HG03439 (cell line): ENCODE data around the gene CLMN.

ENCODE experiments used
- ATAC-seq: cut with Tn5 transposase; IDR thresholded peaks from one replicate; pipeline ENCODE4 v1.9.1; 2021; ENCODE audit warnings: mild to moderate bottlenecking, moderate library complexity; ENCODE audit not compliant: unreplicated experiment

CLMN gene

GRCh38 chr14:95264271-95264973, 55.3 kb downstream of the CLMN start:
- ATAC-seq = no peak

DNA sequence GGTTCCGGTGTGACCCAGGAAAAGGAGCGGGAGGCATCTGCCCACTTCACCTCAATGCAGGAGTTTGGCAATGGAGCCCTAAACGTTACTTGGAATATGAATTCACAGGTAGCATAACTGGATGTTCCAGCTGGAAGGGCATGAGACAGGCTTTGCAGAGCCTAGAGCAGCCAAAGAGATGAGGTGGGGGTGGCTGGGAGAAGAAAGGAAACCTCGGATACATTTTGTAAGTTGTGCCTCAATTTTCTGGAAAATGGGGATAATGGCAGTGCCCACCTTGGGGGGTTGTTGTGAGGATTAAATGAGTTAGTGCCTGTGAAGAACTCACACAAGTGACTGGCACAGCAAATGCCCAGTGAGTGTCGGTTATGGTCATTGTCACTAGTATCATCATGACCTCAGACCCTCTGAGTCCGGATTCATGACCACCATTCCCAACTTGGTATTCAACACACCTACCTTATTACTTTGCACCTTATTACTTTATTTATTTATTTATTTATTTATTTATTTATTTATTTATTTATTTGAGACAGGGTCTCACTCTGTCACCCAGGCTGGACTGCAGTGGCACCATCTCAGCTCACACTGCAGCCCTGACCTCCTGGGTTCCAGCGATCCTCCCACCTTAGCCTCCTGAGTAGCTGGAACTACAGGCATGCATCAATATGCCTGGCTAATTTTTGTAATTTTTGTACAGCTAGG, 56.0 kb downstream of the CLMN start:
- ATAC-seq = no peak

- no peak for ATAC-seq
Measured at GRCh38 chr14:95262511-95262891, 57.2 kb downstream of the CLMN start.

DNA sequence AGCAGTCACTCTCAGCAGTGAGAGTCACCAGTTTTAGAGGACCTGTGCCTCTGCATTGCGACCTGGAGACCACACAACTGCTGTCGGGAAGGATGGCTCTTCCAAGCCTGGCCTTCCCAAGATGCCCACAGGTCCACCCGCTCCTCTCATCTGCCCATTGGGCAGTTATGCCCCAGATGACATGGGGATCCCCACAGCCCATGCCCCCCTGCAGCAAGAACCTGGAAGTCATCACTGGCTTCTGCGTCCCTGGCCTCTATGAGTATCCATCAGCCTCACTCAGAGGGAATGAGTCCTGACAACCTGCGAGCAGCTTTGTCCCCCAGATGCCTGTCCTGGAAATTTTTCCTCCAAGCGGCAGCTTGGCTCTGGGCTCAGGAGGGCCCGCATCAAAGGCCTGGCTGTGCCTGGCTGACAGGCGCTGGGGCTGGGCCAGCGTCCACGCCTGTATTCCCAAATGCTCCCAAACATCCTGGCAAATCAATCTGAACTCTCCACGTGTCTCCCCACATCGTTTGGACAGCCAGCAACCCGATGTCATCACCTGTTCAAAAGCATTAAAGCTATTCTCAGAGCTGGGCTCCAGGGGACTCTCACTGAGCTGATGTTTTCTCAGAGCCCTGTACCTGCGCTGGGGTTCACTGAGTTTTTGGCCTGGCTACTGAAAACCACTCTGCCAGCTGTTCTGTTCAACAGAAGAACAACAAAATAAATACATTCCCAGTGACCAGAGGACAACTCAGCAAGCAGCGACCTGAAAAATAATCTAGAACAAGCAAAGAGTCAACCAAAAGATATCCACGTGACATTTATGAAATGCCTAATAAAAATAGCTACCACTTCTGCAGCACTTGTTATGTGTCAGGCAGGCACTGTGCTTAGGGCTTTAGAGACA, 57.8 kb downstream of the CLMN start:
- no peak for ATAC-seq

DNA sequence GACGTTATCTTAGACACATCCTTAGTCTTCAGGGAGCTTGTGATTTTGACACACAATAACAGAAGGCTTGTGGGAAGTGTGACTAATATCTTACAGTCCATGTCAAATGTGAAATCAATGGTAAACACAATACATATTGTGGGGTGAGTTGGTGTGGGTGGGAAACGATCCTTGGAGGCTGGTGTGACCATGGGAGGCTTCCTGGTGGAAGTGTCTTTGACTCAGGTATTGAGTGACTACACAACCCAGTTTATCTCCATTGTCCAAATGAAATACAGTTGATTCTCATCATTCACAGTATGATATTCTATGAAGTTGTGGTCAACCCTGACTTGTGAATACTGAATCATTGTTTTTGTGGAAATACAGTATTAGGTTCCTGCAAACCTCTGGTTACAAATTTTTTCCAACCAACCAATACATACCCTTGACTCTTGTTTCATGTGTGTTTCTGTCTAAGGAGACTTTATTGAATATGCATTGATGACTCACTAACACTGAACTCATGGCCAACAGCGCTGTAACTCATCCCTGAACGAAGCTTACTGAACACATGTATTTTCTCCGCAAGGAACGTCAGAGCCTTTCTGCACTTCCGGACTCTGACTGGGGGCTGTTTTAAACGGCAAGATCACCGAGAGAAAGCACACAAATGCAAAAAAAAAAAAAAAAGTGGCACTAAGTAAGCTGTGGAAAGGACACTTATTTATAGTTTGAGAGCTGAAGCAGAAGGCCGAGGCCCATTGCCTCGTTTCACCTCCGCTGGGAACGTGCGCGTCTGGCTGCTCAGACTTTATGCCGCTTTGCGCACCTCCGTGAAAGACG, 59.0 kb downstream of the CLMN start:
- ATAC-seq = no peak

- ATAC-seq = no peak
Measured at GRCh38 chr14:95258754-95259593, 60.7 kb downstream of the CLMN start.

- no peak for ATAC-seq
Measured at GRCh38 chr14:95258156-95258555, 61.6 kb downstream of the CLMN start.

GRCh38 chr14:95257521-95257920, 62.2 kb downstream of the CLMN start:
- no peak for ATAC-seq

DNA sequence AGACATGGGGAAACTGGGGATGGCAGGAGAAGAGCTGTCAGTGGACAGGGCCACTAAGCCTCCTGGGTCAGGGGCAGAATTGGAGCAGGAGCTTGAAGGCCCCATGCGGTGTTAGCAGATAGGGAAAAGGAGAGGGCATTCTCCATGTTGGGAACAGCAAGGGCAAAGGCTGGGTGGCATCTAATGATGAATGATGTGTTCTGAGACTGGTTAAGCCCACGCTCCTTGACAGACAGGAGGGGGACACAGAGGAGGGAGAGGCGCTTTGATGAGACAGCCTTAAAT, 63.0 kb downstream of the CLMN start:
- no peak for ATAC-seq

GRCh38 chr14:95256002-95256775, 63.5 kb downstream of the CLMN start:
- no peak for ATAC-seq

DNA sequence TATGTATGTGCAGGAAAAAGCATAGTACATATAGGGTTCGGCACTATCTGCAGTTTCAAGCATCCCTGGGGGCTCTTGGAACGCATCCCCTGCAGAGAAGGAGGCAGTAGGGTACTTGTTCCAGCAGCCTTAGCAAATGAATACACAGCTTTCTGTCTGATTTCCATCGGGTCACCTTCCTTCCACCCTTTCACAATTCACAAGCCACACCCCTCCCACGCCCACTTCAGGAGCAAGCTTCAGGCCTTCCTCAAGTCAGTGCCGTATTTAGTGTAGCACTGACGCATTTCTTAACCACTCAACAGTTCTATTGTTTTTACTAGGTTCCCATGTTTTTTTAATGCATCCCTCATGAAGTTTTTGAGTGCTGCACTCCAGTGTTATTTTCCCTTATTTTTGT, 64.2 kb downstream of the CLMN start:
- ATAC-seq = no peak

GRCh38 chr14:95255013-95255412, 64.7 kb downstream of the CLMN start:
- no peak for ATAC-seq

DNA sequence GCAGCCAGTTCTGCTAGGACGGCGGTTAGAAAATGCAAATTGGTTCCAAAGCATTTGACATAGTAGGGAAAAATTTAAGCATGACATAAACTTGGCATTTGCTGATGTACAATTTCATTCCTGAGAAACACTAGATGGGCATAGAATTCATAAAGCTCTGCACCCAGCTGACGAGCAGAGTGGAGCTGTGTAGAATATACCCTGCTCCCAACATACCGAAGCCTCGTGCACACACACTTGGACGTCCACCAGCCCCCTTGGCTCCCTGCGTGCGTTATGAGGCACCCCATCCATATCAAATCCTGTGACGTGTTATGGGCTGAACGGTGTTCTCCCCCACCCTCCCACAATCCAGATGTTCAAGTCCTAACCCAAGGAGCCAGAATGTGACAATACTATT, 65.4 kb downstream of the CLMN start:
- ATAC-seq = no peak

GRCh38 chr14:95253039-95253630, 66.6 kb downstream of the CLMN start:
- no peak for ATAC-seq

GRCh38 chr14:95252219-95252618, 67.5 kb downstream of the CLMN start:
- no peak for ATAC-seq

GRCh38 chr14:95250936-95251335, 68.8 kb downstream of the CLMN start:
- no peak for ATAC-seq

DNA sequence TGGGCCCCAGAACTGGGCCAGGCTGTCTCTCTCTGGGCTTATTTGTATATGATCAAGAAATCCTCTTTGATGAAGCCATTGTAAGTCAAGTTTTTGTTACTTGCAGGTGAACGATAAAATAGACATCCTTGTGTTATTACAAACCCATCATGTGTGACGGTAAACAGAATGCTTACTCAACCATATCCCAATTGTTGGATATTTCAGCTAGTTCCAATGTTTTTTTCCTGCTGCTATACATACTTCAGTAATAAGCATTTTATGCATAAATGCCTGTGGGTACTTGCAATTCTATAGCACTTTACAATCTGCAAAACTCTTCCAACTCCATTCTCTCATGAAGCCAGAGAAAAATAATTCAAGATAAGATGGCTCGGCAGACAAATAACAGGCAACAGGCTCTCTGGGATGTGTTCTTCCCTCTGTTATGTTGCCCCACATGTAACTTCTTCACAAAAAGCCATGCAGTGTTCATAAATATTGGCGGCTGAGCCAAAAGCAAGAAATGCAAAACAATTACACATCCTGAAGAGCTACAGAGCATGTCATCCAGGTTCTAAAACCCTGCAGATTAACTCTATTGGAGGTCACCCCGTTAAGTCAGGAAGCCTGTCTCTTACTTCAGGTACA, 69.5 kb downstream of the CLMN start:
- ATAC-seq = no peak

DNA sequence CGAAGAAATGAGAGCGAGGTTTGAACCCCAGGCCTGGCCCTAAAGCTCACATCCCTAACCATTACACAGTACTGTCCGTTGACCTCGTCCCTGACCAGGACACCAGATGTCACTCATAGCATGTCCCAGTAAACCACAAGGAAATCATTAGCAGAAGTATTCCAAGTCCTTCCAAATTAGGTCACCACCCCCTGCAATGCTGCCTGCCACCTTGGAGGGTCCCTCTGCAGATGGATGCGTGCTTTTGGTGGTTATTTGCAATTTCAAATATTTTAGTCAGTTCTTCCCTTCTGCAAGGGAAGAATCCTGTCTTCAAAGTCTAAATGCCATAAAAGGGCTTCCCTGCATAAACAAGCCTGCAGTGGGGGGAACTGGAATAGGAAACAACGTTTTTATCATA, 71.3 kb downstream of the CLMN start:
- no peak for ATAC-seq

DNA sequence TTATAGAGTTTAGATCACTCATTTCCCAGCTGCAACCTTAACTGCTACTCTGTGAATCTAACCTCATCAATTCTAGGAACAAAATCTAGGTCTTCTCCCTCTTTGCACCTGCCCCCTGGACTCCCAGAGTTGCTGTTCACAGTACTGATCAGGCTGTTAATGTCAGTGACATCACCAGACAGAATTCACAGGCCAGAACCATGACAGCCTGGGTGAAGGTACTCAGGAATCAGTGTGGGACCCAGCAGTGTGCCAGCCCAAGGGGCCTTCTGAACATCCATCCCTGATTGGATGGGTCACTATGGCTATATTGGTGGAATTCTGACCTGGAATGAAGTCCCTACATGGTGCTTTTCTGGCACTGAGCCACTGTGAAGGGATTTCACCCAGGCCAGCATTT, 72.8 kb downstream of the CLMN start:
- ATAC-seq = no peak
